GM19328 (cell line): ENCODE measurements around the gene TENM4.

Source experiments
- ATAC-seq: cut with Tn5 transposase; IDR thresholded peaks from one replicate; pipeline ENCODE4 v1.9.1; 2021; ENCODE audit warnings: mild to moderate bottlenecking, moderate library complexity; ENCODE audit not compliant: unreplicated experiment

Gene TENM4

DNA sequence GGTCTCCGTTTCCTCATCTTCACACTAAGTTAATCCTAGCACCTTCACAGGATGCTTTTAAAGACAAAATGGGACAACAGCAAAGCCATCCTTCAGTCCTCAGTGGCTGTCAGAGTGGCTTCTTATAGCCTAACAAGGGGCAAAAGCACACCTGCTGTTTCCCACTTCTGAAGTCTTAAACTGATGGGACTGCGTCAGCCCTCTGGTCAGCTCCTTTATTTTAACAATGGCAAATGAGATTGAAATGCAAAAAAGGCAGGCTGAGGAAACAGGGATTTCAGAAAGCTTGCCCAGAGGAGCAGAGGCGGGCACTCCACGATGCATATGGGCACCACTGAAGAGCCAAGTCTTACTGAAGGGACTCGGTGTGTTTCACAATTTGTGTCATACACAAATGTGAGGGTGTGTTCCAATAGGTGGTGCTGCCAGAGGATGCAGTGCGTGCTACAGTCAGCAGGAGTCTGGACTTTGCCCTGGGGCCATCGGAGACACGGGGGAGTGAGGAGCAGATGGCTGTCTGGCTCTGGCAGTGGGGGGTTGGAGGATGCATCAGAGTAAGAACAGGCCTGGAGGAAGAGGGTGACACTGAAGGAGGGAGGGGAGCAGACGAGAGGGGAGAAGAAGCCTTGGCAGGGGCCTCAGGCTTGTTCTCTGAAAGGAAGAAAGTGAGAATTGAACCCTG is 47.3 kb downstream of the TENM4 start:
- ATAC-seq: no peak

DNA sequence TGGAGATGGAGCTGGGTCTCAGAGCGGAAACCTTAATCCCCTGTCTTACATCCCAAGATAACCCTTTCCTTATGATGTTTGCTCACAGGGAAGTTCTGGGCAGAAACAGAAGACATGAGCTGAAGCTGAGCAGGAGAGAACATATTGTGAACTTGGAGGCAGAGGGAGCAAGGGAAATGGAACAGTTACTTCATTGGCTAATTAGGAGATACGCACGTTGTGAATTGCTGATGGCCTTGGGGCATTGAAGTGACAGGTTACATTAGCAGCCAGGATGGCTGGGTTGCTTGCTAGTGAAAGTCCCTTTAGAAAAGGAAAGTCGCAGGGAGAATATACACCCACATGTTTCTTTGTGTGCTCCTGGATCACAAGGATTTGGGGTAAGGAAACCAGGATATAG is 48.7 kb downstream of the TENM4 start:
- no peak for ATAC-seq

DNA sequence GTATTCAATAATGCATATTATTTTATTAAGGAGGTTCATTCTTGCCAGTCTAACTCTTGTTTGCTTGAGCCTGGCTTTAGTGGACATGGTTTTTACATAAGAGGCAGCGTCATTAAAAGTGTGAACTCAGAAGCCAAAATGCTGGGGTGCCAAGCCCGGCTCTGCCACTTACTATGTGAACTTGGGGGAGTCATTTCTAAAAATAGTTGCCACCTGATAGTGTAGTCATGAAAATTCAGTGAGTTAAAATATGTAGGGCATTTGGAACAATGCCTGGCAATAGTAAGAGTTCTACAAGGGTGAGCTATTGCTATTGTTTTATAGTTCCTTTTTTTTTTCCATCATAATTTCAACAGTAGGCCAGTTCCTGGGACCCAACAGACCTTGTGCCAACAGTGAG is 49.9 kb downstream of the TENM4 start:
- no peak for ATAC-seq

DNA sequence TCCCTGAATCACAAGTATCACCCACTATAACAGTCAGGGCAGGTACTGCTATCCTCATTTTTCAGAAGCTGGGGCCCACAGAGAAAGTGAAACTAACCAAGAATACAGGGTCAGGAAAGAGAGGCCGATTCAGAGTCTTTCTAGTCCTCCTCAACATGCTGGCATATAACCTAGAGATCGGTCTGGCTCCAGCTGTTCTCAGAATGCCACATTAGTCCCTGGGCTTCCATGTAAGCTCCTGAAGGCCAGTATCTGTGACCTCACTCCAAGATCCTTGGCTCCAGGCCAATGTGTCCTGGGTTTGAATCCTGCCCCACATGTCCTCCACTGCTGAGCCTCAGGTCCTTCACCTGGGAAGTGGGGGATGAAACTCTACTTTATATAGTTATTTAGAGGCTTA is 50.4 kb downstream of the TENM4 start:
- no peak for ATAC-seq

DNA sequence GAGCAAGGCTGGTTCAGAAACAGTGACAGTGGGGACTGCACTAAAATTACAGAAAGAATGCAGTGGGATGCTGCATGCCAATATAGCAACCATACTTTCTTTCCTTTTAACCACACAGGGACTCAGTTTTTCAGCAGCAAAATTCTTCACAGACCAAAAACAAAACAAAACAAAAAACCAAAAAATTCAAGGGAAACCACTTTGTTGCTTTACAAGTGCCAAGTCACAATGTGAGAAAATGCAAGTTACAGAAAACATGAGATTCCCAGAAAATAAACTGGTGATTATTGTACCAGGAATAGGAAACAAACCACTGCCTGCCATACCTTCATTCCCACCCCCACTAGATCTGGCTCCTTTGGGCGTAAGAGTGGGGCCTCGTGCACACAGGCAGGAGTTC is 52.6 kb downstream of the TENM4 start:
- ATAC-seq: no peak

DNA sequence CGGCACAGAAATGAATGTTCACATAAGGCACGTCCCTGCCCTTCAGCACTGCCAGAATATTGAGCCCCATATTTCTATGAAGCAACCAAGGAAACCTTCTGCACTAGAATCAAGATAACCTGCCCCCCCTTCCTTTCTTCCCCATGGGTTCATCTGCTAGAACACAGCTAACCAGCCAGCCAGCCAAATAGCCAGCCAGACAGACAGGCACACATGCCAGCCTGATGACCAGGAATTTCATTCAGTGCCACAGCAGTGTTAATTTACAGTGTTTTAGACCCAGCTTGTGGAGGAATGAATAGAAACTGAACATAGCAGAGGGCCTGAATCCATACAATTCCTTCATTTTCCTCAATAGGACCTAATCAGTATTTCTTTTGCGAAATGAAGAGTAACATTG is 57.0 kb downstream of the TENM4 start:
- ATAC-seq: no peak

DNA sequence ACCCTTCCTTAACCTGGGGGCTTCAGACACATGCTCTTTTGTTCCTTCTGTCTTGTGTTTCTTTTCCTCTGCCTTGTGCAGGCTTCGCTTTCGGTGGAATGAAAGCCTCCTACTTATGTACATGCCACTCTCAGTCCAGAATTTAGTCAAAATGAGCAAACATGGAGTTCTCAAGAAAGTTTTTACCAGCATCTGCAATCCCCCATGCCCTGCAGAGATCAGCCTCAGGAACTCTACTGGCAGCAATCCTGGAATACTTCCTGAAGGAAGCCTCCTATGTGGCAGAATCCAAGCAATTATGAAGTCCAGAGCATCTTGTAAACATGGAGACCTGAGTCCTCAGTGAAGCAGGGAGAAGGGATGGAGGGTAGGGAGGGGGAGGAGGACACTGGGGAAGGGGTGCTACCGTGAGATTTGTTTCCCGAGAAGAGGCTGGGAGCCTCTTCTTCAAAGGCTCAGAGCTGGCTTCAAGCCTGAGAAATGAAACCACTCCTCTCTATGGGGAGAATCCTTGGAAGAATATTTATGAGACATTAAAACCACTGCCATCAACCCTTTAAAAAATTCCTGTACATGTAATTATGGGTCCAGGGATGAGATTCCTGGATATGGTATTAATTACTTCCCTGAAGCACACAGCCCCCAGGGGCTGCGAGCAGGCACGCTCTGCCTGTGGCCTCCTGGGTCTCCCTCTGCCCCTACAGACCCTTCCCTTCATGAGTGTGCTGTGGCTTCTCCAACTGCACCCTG is 58.4 kb downstream of the TENM4 start:
- no peak for ATAC-seq

DNA sequence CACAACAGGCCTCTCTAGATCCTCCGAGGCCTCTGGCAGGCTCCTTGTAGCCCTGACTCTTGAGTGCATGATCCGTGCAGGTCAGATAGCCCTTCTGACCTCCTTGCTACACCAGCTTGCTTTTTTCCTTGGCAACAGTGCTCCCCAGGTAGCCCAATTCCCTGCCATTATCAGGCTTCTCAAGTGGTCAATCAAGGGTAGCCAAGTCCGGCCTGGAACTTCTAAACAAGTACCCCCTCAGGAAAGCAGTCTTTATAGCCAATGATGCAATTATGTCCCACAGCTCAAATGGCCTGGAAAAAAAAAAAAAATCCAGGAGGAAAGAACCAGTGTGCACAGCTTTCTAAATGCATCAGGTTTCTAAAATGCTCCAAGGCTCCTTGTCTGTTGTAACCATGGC is 59.8 kb downstream of the TENM4 start:
- ATAC-seq: no peak

DNA sequence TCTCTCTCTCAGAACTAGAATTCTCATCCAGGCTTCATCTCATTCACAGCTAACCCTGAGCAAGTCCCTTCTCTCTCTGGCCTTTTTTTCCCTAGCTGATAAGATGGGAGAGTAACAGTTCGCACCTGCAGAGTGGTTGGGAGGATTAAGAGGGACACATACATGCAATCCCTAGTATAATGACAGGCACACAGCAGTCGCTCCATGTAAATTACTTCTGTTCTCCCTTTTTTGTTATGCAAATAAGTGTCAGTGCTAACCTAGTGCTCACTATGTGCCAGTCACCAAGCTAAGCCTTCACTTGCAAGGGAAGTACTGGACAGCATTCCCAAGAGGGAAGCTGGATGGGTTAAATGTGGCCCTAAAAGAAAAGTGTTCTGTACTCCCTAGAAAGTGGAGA is 63.4 kb downstream of the TENM4 start:
- no peak for ATAC-seq

DNA sequence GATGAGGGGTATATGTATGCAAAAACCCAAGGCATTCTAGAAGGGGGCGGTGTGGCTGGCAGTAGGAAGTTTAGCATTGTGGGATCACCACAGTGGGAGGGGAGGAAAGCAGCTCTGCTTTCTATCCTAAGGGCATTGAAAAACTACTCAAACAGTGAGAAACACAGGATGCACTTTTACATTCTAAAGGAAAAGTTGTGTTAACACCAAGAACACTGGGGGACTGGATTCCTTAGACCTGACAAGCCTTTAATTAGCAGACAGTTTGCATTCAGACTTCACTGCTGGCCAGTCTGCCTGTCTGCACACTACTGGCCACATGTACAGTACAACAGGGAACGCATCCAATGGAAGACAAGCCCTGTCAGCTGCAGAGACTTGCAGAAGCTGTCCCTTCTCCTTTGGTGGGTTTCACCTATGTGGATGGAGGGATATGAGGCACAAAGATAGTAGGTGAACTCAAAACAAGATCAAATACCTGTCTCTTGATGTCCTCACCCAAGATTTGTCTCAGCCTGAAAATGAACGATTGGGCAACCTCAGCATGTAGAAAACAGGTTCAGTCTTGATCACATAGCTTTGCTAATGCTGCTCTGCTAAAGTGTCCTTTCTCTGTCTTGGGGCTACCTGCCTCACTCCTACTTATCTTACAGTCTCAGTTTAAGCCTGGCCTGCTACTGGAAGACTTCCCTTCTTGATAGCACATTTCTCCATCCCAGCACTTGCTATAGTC is 64.8 kb downstream of the TENM4 start:
- no peak for ATAC-seq

DNA sequence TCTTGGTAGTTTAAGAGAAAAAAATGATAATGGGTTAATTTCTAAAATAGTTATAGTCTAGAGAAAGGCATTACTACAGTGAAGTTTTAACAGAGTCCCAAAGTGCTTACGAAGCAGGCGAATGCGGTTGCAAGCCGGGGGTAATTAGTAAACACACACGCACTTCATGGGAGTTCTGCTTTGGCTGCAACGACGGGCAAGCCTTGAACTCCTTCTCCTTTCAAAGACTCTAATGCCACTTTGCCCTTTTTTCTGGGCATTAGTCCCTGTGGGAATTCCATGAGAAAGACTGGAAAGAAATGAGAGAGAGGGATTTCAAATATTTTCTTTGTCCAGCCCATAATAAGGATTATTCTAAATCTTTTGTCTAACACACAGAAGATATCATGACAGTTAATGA is 66.1 kb downstream of the TENM4 start:
- ATAC-seq: no peak

DNA sequence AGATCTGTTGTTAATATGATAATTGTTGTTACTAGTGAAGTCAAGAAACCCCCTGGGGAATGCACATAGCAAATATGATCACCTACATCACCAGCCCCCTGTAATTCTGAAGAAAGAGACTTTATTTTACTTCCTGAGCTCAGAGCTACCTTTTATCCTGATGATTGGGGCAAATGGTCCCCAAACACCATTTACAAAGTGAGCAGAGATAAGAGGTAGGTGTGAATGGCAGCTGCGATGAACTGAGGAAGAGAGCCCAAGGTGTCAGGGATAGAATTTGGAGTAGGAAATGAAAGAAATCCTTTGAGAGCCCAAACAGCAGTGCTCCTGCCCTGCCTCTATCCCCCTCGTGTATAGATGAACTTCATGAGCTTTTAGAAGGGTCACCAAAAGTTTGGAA is 69.1 kb downstream of the TENM4 start:
- no peak for ATAC-seq

DNA sequence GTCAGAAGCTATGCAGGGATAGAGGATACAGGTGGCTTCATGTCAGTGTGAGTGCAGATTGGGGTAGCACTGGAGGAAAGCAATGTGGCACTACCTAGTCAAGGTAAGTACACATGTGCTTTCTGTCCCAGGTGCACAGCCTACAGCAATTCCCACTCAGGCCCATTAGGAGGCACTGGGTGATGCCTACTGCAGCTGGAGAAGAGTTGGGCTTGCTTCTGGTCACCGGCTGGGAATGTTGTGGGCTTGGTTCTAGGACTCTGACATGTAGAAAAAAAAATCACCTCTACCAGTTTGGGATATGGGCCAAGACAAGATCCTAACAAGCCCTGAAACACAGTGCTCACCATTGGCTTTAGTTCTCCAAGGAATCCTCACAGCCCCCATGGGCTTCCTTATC is 69.7 kb downstream of the TENM4 start:
- no peak for ATAC-seq

DNA sequence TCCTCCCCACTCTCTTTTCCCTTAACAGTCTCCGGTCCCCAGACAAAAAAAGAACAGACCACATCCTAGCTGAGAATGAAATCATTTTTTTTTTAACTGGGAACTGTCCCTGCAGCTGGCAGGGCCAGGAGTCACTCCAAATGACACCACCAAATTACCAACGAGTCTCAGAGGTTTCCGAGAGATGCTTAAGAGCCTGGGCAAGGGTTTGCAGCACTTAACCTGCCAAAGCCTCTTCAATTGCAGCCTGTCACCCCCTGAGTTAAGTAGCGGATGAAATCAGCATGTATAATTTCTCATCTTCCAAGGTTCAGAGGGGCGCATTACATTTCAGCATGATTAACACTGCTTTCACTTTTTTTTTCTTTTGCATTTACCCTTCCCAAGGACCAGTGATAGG is 71.8 kb downstream of the TENM4 start:
- no peak for ATAC-seq

DNA sequence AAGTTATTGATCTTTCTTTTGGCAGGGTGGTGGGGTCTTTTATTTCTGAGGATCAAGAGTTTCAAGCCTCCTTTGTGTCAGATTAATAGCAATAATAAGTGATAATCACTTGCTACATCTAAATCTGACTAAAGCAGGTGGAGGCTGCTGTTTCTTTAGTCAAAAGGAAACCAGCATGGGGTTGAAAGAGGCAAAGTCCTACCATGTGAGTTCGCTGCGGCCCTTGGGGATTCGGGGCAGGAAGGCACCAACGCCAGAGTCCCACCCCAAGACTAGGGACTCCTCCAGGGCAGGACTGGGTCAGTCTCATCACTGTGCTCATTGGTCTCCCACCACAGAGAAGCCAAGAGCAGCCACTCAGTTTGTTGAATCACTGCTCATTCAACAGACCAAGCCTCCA is 73.0 kb downstream of the TENM4 start:
- no peak for ATAC-seq

DNA sequence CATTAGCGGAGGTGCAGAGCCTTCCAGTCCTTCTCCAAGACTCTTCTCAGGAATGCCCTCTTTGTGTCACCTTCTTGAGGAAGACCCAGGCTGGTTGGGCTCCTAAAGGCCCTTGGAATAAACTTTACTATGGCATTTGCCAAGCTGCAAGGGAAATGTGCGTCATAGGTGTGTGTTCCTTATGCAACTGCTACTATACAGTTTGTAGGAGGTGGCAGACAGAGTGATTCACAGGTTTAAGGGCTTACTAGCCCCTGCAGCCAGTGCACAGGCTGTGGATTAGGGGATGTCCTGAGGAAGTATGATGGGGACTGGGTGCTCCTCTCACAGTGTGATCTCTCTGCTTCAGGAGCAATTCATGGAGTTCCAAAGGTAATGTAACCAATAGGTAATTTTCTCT is 74.6 kb downstream of the TENM4 start:
- no peak for ATAC-seq

DNA sequence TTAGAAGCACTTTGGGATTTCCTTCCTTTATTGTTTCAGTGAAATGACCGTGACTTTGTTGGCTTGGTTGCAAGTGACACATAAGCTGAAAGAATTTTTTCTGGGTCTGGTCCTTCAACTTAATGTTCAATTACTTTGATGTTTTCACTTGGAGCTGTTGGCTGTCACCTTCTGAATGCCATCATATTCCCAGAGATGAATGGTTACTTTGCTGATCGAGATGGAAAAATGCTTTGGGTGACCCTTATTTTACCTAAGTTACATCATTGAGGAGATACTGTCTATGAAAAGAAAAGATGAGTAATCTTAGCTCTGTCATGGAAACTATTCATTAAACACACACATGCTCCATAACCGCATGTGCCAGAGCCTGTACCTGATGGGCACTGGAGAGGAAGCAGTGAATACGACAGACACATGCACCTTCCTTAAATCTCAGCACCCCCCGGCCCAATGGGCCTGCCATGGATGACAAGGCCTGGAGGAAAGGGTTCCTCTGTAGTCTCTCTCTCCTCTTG is 76.9 kb downstream of the TENM4 start:
- ATAC-seq: no peak

DNA sequence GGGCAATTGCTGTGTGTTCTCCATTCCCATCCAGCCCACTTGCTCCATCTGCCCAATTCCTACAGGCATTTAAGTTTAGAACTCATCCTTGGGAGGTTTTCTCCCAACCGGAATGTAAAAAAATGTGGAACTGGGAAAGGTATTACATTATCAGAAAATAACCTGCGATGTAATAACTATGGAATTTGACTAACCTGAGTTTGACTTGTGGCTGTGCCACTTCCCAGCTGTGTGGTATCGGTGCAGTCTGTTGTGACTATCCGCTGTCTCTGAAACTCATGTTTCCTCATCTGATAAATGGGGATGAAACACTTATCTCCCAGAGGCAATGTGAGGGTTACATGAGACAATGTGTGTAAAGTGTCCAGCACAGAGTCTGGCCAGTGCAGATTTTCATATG is 77.6 kb downstream of the TENM4 start:
- no peak for ATAC-seq

DNA sequence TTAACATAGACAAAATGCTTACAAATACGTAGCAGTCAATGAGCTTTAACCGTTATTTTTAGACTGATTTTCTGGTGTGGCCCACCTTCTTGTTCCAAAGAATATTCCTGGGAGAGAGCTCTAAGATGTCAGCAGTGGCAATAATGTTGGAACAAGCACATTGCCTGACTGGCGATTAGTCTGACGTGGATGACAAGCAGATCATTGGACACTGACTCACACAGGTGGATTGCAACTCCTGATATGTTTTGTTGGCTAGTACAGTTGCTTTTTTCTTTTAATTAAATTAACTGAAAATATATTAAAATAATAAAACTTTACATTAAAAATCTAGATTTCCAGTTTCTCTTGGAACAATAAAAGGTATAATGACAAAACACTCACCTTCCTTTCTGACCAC is 78.0 kb downstream of the TENM4 start:
- ATAC-seq: no peak

DNA sequence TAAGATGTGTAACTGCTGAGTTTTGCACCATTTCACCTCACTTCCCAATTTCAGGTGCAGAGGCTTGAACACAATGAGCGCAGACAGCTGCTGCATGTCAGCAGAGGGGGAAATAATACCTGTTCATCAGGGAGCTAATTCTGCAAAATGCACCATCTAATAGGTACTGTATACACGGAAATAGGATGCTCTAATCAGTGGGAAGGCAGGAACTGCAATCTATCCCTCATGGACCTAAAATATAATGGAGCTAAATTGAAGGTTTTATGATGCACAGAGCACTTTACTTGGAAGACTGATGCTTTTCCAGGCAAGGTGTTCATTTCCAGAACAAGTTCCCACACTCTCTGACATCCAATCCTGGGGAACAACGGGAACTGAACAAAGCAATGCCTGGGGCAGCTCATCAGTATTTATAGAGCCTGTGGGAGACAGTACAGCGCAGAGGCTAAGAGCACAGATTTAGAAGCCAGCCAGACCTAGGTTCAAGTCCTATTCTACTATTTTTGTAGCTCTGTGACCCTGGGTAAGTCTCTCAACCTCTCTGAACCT is 78.5 kb downstream of the TENM4 start:
- no peak for ATAC-seq

DNA sequence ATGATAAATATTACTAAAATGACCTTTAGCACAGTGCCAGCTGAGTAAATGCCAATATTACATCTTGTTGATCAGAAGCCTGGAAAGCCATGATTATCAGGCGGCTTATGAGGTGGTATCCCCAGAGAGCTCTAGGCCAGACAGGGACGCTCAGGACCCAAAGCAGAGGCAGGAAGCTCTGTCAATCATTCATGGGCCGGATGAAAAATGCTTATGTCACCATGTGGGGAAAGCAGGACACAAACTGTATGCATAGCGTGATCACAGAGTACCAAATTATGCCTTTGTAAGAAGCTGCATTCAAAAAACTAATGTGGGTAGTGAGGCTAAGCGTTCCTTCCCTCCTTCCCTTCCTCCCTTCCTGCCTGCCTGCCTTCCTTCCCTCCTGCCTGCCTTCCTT is 82.6 kb downstream of the TENM4 start:
- ATAC-seq: no peak

DNA sequence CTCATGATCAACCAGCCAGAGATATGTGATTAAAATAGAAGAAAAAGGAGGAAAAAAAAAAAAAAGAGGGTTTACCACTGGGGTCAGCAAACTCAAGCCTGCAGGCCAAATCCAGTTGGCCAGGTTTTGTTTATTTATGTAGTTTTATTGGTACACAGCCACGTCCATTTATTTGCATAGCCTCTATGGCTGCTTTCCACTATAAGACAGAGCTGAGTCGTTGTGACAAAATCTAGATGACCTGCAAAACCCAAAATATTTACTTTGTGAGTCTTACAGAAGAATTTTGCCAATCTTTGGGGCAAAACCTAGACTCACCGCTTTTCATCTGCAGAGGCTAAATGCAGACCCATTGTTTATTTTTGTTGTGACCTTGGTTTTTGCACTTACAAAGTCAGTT is 87.1 kb downstream of the TENM4 start:
- ATAC-seq: no peak
